LNCaP clone FGC (cell line): Measurements from ENCODE around the gene PRKAG2.

ENCODE experiments used
- DNase-seq: peaks from one replicate; pipeline ENCODE4 v3.0.0-alpha.2; 2011; ENCODE audit warnings: low read depth
- H3K4me3 ChIP-seq: 2 replicates; pipeline ENCODE4 v1.5.1; 2011; ENCODE audit warnings: mild to moderate bottlenecking, low read depth, low read length, control low read depth
- TF ChIP-seq, protein P1 (sequence below): IDR thresholded peaks from 2 replicates; pipeline ENCODE4 v1.5.1; 2012; ENCODE audit warnings: mild to moderate bottlenecking; ENCODE audit not compliant: control insufficient read depth, insufficient read depth; ENCODE audit errors: extremely low read depth

PRKAG2 gene

DNA sequence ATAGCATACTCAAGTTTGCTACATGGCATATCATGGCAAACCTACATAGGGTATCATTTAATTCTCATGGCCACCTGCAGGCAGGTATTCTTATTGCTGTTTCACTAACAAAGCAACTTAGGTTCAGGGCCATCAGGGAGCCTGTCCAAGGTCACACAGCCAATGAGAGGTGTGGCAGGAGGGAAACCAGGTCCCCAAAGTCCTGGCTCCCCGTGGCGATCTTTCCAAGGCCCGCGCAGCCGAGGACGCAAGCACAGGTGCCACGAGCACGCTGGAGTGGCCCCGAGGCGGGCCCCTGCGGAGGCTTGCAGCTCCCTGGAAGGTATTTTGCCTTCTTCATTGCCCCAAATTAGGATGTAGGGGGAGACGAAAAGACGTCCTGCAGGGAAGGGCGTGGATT lies 20.8 kb downstream of the PRKAG2 start:
- no peak for DNase-seq
- TF ChIP-seq, protein P1, sequence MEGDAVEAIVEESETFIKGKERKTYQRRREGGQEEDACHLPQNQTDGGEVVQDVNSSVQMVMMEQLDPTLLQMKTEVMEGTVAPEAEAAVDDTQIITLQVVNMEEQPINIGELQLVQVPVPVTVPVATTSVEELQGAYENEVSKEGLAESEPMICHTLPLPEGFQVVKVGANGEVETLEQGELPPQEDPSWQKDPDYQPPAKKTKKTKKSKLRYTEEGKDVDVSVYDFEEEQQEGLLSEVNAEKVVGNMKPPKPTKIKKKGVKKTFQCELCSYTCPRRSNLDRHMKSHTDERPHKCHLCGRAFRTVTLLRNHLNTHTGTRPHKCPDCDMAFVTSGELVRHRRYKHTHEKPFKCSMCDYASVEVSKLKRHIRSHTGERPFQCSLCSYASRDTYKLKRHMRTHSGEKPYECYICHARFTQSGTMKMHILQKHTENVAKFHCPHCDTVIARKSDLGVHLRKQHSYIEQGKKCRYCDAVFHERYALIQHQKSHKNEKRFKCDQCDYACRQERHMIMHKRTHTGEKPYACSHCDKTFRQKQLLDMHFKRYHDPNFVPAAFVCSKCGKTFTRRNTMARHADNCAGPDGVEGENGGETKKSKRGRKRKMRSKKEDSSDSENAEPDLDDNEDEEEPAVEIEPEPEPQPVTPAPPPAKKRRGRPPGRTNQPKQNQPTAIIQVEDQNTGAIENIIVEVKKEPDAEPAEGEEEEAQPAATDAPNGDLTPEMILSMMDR = no peak
- no peak overlapping the region for H3K4me3 ChIP-seq

DNA sequence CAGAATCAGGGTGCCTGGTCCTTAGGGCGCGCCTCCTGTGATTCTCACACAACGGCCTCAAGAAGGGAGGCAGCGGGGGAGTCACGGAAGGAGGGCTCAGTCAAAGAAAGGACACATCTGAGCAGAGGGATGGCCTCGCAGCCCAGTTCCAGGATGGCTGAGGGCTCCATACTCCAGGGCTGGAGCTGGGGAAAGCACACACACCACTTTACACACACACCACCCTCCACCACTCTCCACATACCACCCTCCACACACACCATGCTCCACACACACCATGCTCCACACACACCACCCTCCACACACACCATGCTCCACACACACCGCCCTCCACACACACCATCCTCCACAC lies 22.2 kb downstream of the PRKAG2 start:
- DNase-seq = no peak
- TF ChIP-seq, protein P1 = no peak
- no peak overlapping the region for H3K4me3 ChIP-seq

DNA sequence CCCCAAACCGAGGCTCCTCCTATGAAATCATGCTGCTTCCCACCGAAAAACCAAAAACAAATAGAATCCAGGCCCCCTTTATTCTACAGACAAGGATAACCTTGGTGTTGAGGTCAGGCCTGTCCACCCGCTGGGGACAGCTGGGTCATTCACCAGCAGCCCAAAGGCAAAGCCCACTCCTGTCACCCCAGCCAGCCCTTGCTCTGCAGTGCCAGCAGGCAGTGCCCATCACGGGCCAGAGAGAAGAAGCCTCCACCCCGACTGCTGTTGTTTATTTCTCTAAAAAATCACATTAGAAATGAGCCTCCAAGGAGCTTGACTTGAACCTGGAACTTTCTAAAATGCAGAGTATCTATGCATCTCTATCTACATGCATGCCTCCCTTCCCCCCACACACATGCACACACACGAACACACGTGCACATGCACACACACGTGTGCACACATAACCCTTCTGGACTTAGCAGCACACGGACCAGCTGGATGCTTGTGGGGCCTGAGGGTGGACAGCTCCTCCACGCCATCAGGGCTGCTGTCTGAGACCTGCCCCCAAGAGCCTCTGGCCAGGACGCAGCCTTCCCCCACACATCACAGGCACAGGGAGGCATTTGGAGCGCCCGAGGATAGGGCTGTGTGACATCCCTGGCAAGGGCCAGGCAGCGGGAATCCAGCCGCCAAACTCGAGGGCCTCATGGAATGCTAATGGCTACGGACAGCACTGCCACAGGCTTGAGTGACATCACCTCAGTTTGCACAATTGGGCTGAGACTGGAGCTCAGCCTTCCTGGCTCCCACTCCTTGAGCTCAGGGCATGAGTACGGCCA lies 22.8 kb downstream of the PRKAG2 start:
- DNase-seq = no peak
- no peak overlapping the region for H3K4me3 ChIP-seq
- TF ChIP-seq, protein P1 = no peak

DNA sequence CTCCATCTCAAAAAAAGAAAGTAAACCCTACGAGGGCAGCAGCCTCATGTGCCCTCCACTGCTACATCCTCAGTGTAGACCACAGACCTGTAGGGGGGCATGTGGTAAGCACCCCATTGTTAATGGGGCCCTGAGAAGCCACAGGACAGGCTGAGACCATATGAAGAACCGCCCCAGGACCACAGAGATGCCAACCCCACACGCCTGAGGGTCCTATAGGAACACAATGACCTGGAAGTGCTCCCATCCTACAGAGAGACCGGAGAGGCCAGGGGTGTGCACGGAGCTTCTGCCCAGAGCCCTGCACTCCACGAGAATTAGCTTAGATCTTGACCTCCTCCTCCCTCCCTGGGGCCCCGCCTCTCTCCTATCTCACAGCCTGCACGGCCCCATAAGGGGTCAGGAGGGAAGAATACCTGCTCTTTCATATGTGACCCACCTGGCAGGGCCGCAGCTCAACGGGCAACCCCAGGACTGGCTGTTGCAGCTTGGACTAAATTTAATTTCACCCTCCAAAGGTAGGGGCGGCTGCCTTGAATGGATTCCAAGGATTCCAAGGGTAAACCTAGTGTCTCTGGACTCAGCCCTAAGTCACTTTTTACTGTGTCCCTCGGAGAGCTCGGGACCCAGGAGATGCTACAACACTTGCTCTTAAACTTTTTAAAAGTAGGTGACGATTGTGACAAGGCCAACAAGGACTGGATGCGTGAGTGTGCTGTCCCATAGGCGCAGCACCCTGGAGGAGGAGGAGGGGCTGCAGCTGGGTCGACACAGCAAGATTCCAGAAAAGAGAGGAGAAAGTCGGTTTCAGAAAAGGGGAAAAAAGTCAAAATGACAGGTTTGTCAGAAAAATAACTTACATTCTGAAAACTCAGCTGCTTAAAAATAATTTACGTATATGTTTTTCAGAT lies 24.2 kb downstream of the PRKAG2 start:
- no peak for DNase-seq
- no peak overlapping the region for H3K4me3 ChIP-seq
- TF ChIP-seq, protein P1 = no peak

DNA sequence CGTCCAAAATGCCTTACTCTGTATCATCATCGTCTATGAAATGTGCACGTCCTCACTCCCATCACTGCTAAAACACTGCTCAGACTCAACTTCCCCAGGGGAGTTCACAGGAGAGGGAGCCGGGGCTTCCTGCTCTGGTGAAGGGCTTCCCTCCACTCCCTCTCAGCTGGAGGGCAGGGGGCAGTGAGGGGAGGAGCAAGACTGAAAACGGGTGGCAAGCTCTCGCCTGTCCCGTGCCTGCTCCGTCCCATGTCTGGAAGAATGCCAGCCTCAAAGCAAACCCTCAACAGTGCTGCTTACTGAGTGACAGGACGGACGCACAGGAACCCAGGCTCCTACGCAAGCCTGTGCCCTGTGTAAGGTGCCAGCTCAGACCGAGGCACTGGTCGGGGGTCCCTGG lies 25.1 kb downstream of the PRKAG2 start:
- H3K4me3 ChIP-seq = no peak overlapping the region
- TF ChIP-seq, protein P1 = no peak
- no peak for DNase-seq

DNA sequence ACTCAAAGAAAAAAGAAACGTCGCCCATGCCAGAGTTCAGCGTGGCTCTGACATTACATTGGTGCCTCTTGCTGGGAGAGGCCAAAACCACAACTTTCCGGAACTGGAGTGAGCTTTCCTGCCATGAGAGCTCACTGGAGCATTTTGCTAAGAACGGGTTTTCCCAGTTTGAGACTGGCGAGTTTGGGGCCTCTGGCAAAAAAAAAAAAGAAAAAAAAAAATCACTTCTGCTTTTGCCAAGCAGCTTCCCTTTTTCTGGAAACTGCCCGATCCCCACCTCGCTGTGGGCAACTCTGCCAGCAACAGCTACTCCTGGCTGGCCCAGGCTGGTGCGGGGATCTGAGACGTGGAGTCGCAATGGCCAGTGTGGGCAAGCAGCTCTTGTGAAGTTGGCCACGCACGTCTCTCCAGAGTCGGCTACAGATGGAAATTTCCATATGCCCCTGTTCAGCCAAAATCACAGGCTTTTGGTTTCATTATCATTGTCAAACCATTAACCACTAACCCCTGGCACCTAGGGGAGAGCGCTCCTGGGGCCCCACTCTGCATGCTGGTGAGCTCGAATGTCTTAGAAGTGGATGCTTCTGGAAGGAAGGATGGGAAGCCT lies 25.7 kb downstream of the PRKAG2 start:
- TF ChIP-seq, protein P1 = no peak
- no peak overlapping the region for H3K4me3 ChIP-seq
- DNase-seq = no peak
